HT1080 (cell line): ENCODE measurements around the gene AKT3. TPM values are rescaled to one million over a fixed set of nuclear protein-coding genes. Genes with fewer than 3 reads are reported as not detected.
A peak's percentile ranks its signal among the peaks of the same experiment; 100 is the strongest.

Experiments used
- DNase-seq: peaks from one replicate; pipeline ENCODE4 v3.0.0-alpha.2; 2015; ENCODE audit warnings: low read depth
- total RNA-seq: library from RNA; depleted of rRNA; stranded (reverse); fragments of >200 nt; shearing (Covaris generic); gene quantifications from 2 replicates; pipeline ENCODE4 v1.2.3, GENCODE V29; 2014

AKT3 gene
- total RNA-seq, 1 experiment from 2014 or later = 15.4 TPM

GRCh38 chr1:243490748-243491686, 359.0 kb downstream of the AKT3 start:
- no peak for DNase-seq

- DNase-seq = no peak
These were observed 360.1 kb downstream of the AKT3 start for GRCh38 chr1:243489681-243490546.

GRCh38 chr1:243489158-243489527, 360.9 kb downstream of the AKT3 start:
- no peak for DNase-seq

- no peak for DNase-seq
These were observed 361.4 kb downstream of the AKT3 start for GRCh38 chr1:243488459-243489157.

- DNase-seq = no peak
These were observed 362.3 kb downstream of the AKT3 start for GRCh38 chr1:243487649-243488227.

- DNase-seq = no peak
These were observed 362.9 kb downstream of the AKT3 start for GRCh38 chr1:243487036-243487648.

GRCh38 chr1:243483952-243484351, 366.1 kb downstream of the AKT3 start:
- DNase-seq = no peak

GRCh38 chr1:243483071-243483771, 366.8 kb downstream of the AKT3 start:
- DNase-seq = no peak

- no peak for DNase-seq
These were observed 367.7 kb downstream of the AKT3 start for GRCh38 chr1:243482141-243483022.

- no peak for DNase-seq
These were observed 368.9 kb downstream of the AKT3 start for GRCh38 chr1:243481101-243481500.

GRCh38 chr1:243477731-243478290, 372.2 kb downstream of the AKT3 start:
- DNase-seq = no peak

GRCh38 chr1:243475966-243476365, 374.1 kb downstream of the AKT3 start:
- DNase-seq = peak; percentile 15

- DNase-seq = no peak
These were observed 375.1 kb downstream of the AKT3 start for GRCh38 chr1:243474906-243475305.

- DNase-seq = no peak
These were observed 375.7 kb downstream of the AKT3 start for GRCh38 chr1:243474136-243474881.

GRCh38 chr1:243473227-243474135, 376.6 kb downstream of the AKT3 start:
- no peak for DNase-seq

- DNase-seq = peak; percentile 57
These were observed 378.0 kb downstream of the AKT3 start for GRCh38 chr1:243471754-243472745.
